SK-N-MC (cell line): ENCODE measurements around the gene TECR.

Source experiments
- EZH2 ChIP-seq: fragments of 200-600 bp; sonication (generic); IDR thresholded peaks from one replicate; pipeline ENCODE4 v1.6.1; 2017; ENCODE audit warnings: antibody characterized with exemption
- FOXP2 ChIP-seq: optimal IDR thresholded peaks from 2 replicates; pipeline ENCODE3; 2011; ENCODE audit warnings: mild to moderate bottlenecking, moderate library complexity; ENCODE audit not compliant: insufficient read depth; ENCODE audit errors: extremely low read length, control extremely low read depth
- POLR2AphosphoS5 ChIP-seq: IDR thresholded peaks from 2 replicates; pipeline ENCODE4 v1.6.1; 2012; ENCODE audit warnings: mild to moderate bottlenecking, low read depth, low read length, borderline replicate concordance

- TF ChIP-seq POLR2AphosphoS5: no peak
- no peak for TF ChIP-seq EZH2
- no peak for TF ChIP-seq FOXP2
Observed at GRCh38 chr19:14496834-14497227, 32.6 kb upstream of the TECR start.
